GM21528 (cell line): ENCODE results near the gene TMEM237.
"Not testable (repeated sequence)": the region's sequence is repeated elsewhere in the genome, so short reads cannot be mapped to it uniquely, and the experiment has no call there.

Experiments
- ATAC-seq: cut with Tn5 transposase; IDR thresholded peaks from one replicate; pipeline ENCODE4 v1.9.1; 2021; ENCODE audit warnings: mild to moderate bottlenecking, moderate library complexity; ENCODE audit not compliant: unreplicated experiment, low FRiP score

Gene TMEM237

GRCh38 chr2:201643216-201643890, at the start of gene TMEM237:
Gene TMEM237, minus strand, starts transcription at chr2:201643503. Its CDS starts 103 bp downstream, at chr2:201643400.
- ATAC-seq, result peak; percentile 42

- no peak for ATAC-seq
Measured at GRCh38 chr2:201685156-201685555, 41.9 kb upstream of the TMEM237 start.

GRCh38 chr2:201680743-201681142, 37.4 kb upstream of the TMEM237 start:
- ATAC-seq, result no peak

DNA sequence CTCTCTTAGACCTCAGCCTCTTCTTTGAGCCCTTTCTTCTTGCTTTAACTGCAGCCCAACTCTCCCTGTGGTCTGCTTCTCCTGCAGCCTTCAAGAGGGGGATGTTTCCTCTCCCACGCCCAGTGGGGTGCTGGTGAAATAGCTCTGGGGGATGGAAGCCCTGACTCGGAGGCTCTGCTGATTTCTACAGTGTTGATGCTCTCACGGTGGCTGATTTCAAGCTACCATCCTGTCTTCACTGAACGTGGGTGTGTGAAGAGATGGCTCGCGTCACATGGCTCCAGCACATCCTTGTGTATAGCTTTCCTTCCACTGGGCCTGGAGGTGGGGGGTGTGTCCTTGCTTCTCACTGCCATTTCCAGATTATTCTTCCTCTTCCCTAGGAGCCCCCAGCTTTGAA, 35.1 kb upstream of the TMEM237 start:
- ATAC-seq, result no peak

DNA sequence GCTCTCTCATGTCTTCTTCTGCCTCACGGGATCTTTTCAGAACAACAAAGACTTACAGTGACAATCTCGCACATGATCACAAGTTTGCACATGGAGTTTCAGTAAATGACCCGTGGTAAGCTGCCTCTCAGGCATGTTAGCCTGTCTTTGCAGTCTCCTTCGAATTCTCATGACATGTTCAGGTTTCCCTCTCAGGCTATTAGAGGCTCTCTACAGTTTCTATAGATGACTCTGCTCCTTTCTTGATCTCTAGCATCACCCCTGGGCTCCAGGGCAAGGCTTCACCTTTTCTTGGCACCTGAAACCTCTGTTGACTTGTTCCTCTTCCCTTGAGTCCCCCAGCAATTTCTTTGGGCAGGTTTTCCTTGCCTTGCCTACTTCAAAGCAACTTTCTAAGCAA, 32.2 kb upstream of the TMEM237 start:
- no peak for ATAC-seq

DNA sequence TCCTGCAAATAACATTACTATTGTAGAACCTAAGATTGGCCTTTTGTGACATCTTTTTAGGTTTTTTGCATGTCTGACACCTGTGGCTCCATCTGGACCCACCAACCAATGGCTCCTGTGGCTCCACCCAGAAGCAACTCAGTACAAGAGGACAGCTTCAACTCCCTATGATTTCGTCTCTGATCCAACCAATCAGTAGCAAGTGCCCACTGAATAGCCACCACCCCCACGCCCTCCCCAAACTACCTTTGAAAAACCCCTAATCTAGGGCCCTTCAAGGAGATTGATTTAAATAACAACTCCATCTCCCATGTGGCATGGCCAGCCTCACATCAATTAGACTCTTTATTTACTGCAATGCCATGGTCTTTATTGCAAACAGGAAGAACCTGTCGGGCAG, 31.5 kb upstream of the TMEM237 start:
- no peak for ATAC-seq

- ATAC-seq, result no peak
Measured at GRCh38 chr2:201674298-201674697, 31.0 kb upstream of the TMEM237 start.

DNA sequence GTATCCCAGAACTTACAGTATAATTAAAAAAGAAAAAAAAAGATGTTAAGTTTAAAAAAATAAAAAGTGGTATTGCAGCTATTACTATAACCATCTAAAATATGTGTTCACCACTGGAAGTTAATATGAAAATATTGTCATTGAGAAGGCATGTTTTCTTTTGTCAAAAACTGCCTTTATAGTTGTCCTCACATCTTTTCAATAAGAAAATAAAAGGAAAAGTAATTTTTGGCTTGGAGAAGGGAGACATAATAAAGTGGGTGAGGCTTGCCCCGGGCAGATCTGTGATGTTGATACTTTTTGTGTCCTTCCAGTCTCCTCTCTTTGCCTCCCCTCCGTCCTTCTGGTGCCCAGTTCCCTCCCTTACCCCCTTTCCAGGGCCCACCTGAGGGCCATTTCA, 30.2 kb upstream of the TMEM237 start:
- ATAC-seq, result no peak

- ATAC-seq, result not testable (repeated sequence)
Measured at GRCh38 chr2:201671205-201671604, 27.9 kb upstream of the TMEM237 start.

- ATAC-seq, result no peak
Measured at GRCh38 chr2:201669865-201670264, 26.6 kb upstream of the TMEM237 start.

DNA sequence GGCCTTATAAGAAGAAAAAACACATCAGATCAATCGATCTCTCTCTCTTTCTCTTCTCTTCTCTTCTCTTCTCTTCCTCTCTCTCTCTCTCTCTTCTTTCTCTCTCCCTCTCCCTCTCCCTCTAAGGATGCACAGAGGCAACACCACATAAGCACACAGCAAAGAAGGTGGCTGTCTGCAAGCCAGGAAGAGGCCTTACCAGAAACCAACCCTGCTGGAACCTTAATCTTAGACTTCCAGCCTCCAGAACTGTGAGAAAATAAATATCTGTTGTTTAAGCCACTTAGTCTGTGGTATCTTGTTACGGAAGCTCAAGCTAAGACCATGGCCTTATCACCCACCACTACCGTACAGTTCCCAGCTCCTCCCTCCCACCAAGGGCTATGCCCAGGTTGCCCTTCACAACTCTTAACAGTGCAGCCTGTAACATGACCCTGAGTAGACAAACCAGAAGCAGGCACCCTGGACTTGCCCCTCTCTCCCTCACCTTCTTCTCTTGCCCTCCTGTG, 25.2 kb upstream of the TMEM237 start:
- ATAC-seq, result no peak

DNA sequence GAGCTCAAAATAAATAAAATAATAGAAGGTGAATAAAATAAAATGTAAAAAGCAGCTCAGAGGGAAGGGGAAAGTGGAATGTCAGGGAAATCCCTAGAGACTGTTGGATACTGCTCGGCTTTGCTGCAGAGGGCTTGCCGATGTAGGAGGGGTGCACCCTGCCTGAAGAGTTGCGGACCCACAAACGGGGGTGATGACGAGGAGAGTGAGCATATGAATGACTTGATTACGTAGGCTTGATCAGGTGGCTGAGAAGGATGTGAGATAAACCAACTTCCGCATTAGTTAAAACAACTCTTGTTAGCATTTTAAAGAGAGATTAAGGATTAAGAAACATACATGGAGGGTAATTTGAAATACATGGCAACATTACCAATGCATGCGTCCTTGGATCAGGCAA, 21.0 kb upstream of the TMEM237 start:
- ATAC-seq, result no peak

DNA sequence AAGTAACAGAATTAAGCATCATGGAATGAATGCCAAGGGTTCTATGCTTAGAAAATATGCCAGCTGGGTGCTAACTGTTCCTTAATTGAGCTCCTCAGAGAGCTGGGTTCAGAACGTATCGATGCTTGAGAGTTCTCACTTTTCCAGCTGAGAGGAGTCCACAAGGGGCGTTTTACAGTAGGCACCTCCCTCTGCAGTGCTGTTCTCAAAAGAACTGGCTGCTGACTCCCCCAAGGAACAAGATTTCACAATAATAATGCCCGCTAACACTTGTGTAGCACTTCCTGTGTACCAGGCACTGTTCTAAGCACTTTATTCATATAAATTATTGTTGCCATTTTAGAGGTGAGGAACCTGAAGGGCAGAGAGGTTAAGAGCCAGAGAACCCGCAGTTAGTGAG, 18.1 kb upstream of the TMEM237 start:
- ATAC-seq, result no peak

GRCh38 chr2:201660293-201660895, 17.1 kb upstream of the TMEM237 start:
- no peak for ATAC-seq

DNA sequence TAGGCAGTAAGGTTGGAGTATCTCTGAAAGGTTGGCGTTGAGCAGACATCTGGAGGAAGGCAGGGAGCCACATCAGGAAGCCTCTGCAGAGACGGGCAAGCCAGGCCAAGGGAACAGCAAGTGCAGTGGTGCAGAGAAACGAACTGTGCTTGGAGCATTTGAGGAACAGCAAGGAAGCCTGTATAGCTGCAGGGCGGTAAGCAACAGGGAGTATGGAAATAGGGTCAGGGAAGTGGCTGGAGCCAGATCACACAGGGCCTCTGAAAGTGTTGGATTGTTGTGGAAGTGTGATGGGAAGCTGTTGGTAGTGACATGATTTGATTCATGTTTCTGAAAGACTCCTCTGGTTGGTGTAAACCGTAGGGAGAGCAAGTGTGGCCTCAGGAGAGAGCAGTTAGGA, 13.4 kb upstream of the TMEM237 start:
- no peak for ATAC-seq

GRCh38 chr2:201656102-201656501, 12.8 kb upstream of the TMEM237 start:
- no peak for ATAC-seq

GRCh38 chr2:201654616-201655384, 11.5 kb upstream of the TMEM237 start:
- no peak for ATAC-seq

- ATAC-seq, result no peak
Measured at GRCh38 chr2:201653221-201653620, 9.9 kb upstream of the TMEM237 start.

GRCh38 chr2:201649442-201649841, 6.1 kb upstream of the TMEM237 start:
- ATAC-seq, result no peak

DNA sequence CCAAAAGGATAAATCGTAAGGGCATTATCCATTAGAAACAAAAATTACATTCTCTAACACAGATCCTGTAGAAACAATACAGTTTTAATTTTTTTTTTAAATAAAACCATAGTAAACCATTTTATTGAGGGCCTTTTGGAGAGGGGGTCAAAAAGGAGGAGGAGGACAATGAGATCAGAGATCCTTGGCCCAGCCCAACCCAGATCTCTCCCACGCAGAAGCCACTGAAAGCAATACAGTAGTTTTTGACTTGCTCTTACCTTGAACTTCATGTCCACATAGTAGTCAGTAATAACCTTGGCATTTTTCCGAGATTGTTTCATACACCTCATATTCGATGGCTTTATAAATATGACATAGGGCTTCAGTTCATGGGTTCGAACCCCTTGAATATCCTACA, 4.1 kb upstream of the TMEM237 start:
- ATAC-seq, result no peak

- no peak for ATAC-seq
Measured at GRCh38 chr2:201644001-201644400, 698 bp upstream of the TMEM237 start.
